Adrenal gland (tissue), 5 donors: ENCODE data around the gene CHMP4A.
"Not testable (repeated sequence)": the region's sequence is repeated elsewhere in the genome, so short reads cannot be mapped to it uniquely, and the experiment has no call there.

Experiments used
- CTCF ChIP-seq, 6 experiments: fragments of 450-650 bp in 4 of 6; fragments of 200-600 bp in 2 of 6; sonication (generic) in 1 of 6; IDR thresholded peaks; 1 replicate in 5 of 6; 2 replicates in 1 of 6; pipeline versions ENCODE4 v1.5.1 to v1.8.0; 2016 to 2021; ENCODE audit warnings: antibody characterized with exemption in 6 of 6, mild to moderate bottlenecking in 2 of 6, moderate library complexity in 1 of 6
- POLR2A ChIP-seq, 2 donors: fragments of 450-650 bp; IDR thresholded peaks; one replicate each; pipeline ENCODE4 v1.6.1; 2017; ENCODE audit warnings: antibody characterized with exemption in 2 of 2, mild to moderate bottlenecking in 2 of 2, moderate library complexity in 1 of 2
- donor health status: DM: no; HTN: no; CAD: no.

GRCh38 chr14:24245350-24245749, 32.1 kb upstream of the CHMP4A start:
- not testable (repeated sequence) for TF ChIP-seq CTCF, POLR2A (IDR thresholded peaks at IDR 0.05)
